IPS DF 6.9 (cell line): ENCODE data around the gene C12orf76.

Source experiments
- DNase-seq: peaks from one replicate; pipeline ENCODE4 v3.0.0-alpha.2; 2013; ENCODE audit warnings: low read depth, low spot score
- H3K27ac ChIP-seq: one replicate; pipeline ENCODE4 v1.5.1; 2013; ENCODE audit warnings: low read length, control low read depth
- H3K27me3 ChIP-seq: 2 replicates; pipeline ENCODE4 v1.6.1; 2013; ENCODE audit warnings: mild to moderate bottlenecking, low read length; ENCODE audit not compliant: control insufficient read depth, insufficient read depth
- H3K36me3 ChIP-seq: 2 replicates; pipeline ENCODE4 v1.6.1; 2013; ENCODE audit warnings: low read length; ENCODE audit not compliant: control insufficient read depth, insufficient read depth
- H3K4me1 ChIP-seq: 2 replicates; pipeline ENCODE4 v1.6.1; 2013; ENCODE audit warnings: low read length; ENCODE audit not compliant: control insufficient read depth, insufficient read depth
- H3K4me3 ChIP-seq: 2 replicates; pipeline ENCODE4 v1.5.1; 2013; ENCODE audit warnings: mild to moderate bottlenecking, low read length
- H3K9me3 ChIP-seq: 2 replicates; pipeline ENCODE4 v1.6.1; 2013; ENCODE audit warnings: low read length, inconsistent platforms; ENCODE audit not compliant: control insufficient read depth, insufficient read depth
- WGBS: extraction: QIAGEN DNeasy Blood & Tissue Kit; methylation state at CpG from one replicate; pipeline ENCODE4 v1.1.7; 2013; ENCODE audit warnings: mixed read lengths, missing lambda C conversion rate; ENCODE audit not compliant: insufficient read length, insufficient coverage; 5-methylcytosine and 5-hydroxymethylcytosine counted together

C12orf76 gene

GRCh38 chr12:110002676-110003515 is 45.4 kb downstream of the C12orf76 start:
- no peak overlapping the region for H3K27ac ChIP-seq
- 0 out of 2 replicates have a peak, but pooled peaks cover 2% of the 10 kb centered on the region for H3K4me1 ChIP-seq
- H3K27me3 ChIP-seq, result peaks cover 2% of the 10 kb centered on the region; the same call in 1 of the 2 replicates
- H3K4me3 ChIP-seq, result no peak overlapping the region
- H3K9me3 ChIP-seq, result no peaks in the 10 kb centered on the region
- WGBS, result no CpG with 5 or more reads among the region's 8 CpGs
- no peak for DNase-seq
- no peaks in the 10 kb centered on the region for H3K36me3 ChIP-seq

- Histone ChIP-seq H3K27me3 (peaks cover 2% of the 10 kb centered on the region; the same call in 1 of the 2 replicates), H3K27ac (no peak overlapping the region), H3K4me3 (no peak overlapping the region), H3K4me1 (0 out of 2 replicates have a peak, but pooled peaks cover 2% of the 10 kb centered on the region), H3K9me3 (no peaks in the 10 kb centered on the region), H3K36me3 (no peaks in the 10 kb centered on the region)
- no CpG with 5 or more reads among the region's 4 CpGs for WGBS
- DNase-seq, result no peak
Observed at GRCh38 chr12:110001596-110001995, 46.7 kb downstream of the C12orf76 start.

- Histone ChIP-seq H3K27ac (no peak overlapping the region), H3K36me3 (no peaks in the 10 kb centered on the region), H3K27me3 (peaks cover 2% of the 10 kb centered on the region; the same call in 1 of the 2 replicates), H3K4me3 (peak overlapping the region; percentile 63; the same call in 1 of the 2 replicates), H3K4me1 (0 out of 2 replicates have a peak, but pooled peaks cover 2% of the 10 kb centered on the region), H3K9me3 (no peaks in the 10 kb centered on the region)
- no CpG with 5 or more reads among the region's 17 CpGs for WGBS
- no peak for DNase-seq
Observed at GRCh38 chr12:109999983-110000505, 48.3 kb downstream of the C12orf76 start.

GRCh38 chr12:109999649-109999971 is 48.7 kb downstream of the C12orf76 start:
- no peaks in the 10 kb centered on the region for H3K9me3 ChIP-seq
- no CpG with 5 or more reads among the region's 27 CpGs for WGBS
- peaks cover 2% of the 10 kb centered on the region; the same call in 1 of the 2 replicates for H3K27me3 ChIP-seq
- no peak overlapping the region for H3K27ac ChIP-seq
- H3K4me3 ChIP-seq, result peak overlapping the region; percentile 63
- H3K36me3 ChIP-seq, result no peaks in the 10 kb centered on the region
- DNase-seq, result no peak
- H3K4me1 ChIP-seq, result 0 out of 2 replicates have a peak, but pooled peaks cover 2% of the 10 kb centered on the region

GRCh38 chr12:109998904-109999648 is 49.2 kb downstream of the C12orf76 start, which contains the start of gene ANKRD13A:
Gene ANKRD13A (plus strand): TSS chr12:109999430. CDS start chr12:109999689, 259 bp downstream.
- H3K4me3 ChIP-seq, result peak within 1 kb of the TSS; percentile 63
- H3K9me3 ChIP-seq, result no peaks in the 10 kb centered on the region
- no peak within 1 kb of the TSS for H3K27ac ChIP-seq
- H3K27me3 ChIP-seq, result peaks cover 2% of the 10 kb centered on the region; the same call in 1 of the 2 replicates
- DNase-seq, result peak; percentile 90
- WGBS, result no CpG with 5 or more reads among the region's 62 CpGs
- H3K4me1 ChIP-seq, result 0 out of 2 replicates have a peak, but pooled peaks cover 2% of the 10 kb centered on the region
- no peaks in the 10 kb centered on the region for H3K36me3 ChIP-seq

GRCh38 chr12:109998241-109998903 is 50.0 kb downstream of the C12orf76 start:
- Histone ChIP-seq H3K36me3 (no peaks in the 10 kb centered on the region), H3K27me3 (peaks cover 2% of the 10 kb centered on the region; the same call in 1 of the 2 replicates), H3K27ac (no peak overlapping the region), H3K9me3 (no peaks in the 10 kb centered on the region), H3K4me1 (0 out of 2 replicates have a peak, but pooled peaks cover 2% of the 10 kb centered on the region), H3K4me3 (peak overlapping the region; percentile 63; the same call in 1 of the 2 replicates)
- DNase-seq, result no peak
- WGBS, result no CpG with 5 or more reads among the region's 9 CpGs

GRCh38 chr12:109997393-109997792 is 50.9 kb downstream of the C12orf76 start:
- Histone ChIP-seq H3K4me1 (0 out of 2 replicates have a peak, but pooled peaks cover 2% of the 10 kb centered on the region), H3K4me3 (no peak overlapping the region), H3K36me3 (no peaks in the 10 kb centered on the region), H3K27me3 (peaks cover 2% of the 10 kb centered on the region; the same call in 1 of the 2 replicates), H3K9me3 (no peaks in the 10 kb centered on the region), H3K27ac (no peak overlapping the region)
- 100% methylated on average over 3 of the region's 4 CpGs for WGBS
- DNase-seq, result no peak

GRCh38 chr12:109996483-109996853 is 51.9 kb downstream of the C12orf76 start:
- no peak for DNase-seq
- Histone ChIP-seq H3K27ac (no peak overlapping the region), H3K4me1 (0 out of 2 replicates have a peak, but pooled peaks cover 2% of the 10 kb centered on the region), H3K4me3 (peak overlapping the region; percentile 72; the same call in 1 of the 2 replicates), H3K27me3 (peaks cover 2% of the 10 kb centered on the region), H3K36me3 (no peaks in the 10 kb centered on the region), H3K9me3 (no peaks in the 10 kb centered on the region)
- no CpG with 5 or more reads among the region's 2 CpGs for WGBS

- DNase-seq, result peak; percentile 81
- Histone ChIP-seq H3K27ac (no peak within 1 kb of the TSS), H3K27me3 (peaks cover 2% of the 10 kb centered on the region), H3K4me3 (peak within 1 kb of the TSS; percentile 72; the same call in 1 of the 2 replicates), H3K4me1 (0 out of 2 replicates have a peak, but pooled peaks cover 2% of the 10 kb centered on the region), H3K9me3 (no peaks in the 10 kb centered on the region), H3K36me3 (no peaks in the 10 kb centered on the region)
- no CpG with 5 or more reads among the region's 65 CpGs for WGBS
Observed at GRCh38 chr12:109995686-109996482, 52.4 kb downstream of the C12orf76 start, which contains the start of gene GIT2. Gene GIT2 (minus strand): TSS chr12:109996368. CDS start chr12:109996224, 144 bp downstream.
